Stimulated activated CD8-positive, alpha-beta memory T cell treated with anti-CD3 and anti-CD28 coated beads, Interleukin-15, amount 100 ng/mL, for 48 hours (primary cell): ENCODE data around the gene ECI1.
A peak's percentile ranks its signal among the peaks of the same experiment; 100 is the strongest.

Experiments used
- DNase-seq, 2 donors: peaks; one replicate each; pipeline ENCODE4 v3.0.0-alpha.2; 2020; ENCODE audit warnings: low read depth in 2 of 2

Gene ECI1

DNA sequence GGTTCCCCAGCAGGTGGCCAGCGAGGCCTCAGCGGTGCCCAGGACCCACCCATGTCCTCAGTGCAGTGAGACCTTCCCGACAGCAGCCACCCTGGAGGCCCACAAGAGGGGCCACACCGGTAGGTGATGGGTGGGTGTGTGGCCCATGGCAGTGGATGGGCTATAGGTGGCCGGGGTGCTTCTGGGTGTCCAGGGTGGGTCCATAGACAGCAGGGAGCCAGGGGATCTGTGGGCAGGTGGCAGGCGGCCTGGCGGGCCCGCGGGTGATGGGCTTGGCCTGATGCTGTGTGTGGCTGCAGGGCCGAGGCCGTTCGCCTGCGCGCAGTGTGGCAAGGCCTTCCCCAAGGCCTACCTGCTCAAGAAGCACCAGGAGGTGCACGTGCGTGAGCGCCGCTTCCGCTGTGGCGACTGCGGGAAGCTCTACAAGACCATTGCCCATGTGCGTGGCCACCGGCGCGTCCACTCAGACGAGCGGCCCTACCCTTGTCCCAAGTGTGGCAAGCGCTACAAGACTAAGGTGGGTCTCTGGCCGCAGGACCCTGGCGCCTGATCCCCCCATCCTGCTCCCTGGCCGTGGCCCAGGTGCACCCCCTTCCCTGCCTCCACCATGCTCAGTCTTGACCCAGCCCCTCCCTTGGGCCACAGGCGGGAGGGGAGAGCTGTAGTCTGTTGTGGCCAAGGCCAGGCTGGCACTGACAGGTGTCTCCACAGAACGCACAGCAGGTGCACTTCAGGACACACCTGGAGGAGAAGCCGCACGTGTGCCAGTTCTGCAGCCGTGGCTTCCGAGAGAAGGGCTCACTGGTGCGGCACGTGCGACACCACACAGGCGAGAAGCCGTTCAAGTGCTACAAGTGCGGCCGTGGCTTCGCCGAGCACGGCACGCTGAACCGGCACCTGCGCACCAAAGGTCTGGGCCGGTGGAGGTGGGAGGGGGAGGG, 17.2 kb downstream of the ECI1 start:
- no peak for DNase-seq

DNA sequence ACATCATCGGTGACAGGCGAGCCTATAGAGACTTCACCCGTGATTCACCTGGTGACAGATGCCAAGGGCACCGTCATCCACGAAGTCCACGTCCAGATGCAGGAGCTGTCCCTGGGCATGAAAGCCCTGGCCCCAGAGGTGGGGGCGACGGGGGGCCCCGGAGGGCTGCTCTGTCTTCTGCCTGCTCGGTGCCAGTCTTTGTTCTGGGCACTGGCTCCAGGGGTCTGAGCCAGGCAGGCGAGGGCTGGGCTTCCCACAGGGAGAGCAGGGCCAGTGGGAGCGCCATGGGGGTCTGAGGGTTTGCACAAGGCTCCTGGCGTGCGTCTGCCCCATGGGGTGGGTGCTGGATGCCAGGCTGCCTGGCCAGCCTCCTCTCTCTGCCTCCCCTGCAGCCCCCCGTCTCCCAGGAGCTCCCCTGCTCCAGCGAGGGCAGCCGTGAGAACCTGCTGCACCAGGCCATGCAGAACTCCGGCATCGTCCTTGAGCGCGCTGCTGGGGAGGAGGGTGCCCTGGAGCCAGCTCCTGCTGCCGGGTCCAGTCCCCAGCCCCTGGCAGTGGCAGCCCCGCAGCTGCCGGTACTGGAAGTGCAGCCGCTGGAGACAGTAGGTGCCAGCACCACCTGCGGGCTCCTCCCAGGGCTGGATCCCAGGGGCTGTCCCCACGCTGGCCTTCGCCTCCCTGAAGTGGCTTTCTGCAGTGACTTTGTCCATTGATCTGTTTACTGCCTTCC, 18.2 kb downstream of the ECI1 start:
- DNase-seq = no peak

DNA sequence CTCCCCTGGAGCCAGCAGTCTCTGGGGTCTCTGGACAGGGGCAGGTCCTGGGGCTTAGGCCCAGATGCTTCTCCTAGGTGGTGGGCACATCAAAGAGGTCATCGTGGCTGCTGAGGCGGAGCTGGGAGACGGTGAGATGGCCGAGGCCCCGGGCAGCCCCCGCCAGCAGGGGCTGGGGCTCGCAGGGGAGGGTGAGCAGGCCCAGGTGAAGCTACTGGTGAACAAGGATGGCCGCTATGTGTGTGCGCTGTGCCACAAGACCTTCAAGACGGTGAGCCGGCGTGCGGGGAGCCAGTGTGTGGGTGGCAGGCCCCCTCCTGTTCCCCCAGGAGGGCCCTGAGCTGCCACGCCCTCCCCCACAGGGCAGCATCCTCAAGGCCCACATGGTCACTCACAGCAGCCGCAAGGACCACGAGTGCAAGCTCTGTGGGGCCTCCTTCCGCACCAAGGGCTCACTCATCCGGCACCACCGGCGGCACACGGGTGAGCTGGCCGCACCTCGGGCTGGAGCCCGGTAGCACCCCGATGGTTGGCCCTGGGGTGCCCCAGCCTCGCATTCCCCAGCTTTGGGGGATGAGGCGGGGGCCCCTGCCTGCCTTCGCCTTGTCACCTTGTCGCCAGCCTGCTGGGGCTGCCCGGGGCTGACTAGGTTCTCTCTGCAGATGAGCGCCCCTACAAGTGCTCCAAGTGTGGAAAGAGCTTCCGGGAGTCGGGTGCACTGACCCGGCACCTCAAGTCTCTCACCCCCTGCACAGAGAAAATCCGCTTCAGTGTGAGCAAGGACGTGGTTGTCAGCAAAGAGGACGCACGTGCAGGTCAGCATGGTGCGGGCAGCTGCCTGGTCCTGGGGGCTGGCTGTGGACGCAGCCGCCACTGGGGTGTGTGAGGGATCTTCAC, 19.0 kb downstream of the ECI1 start:
- DNase-seq = no peak

DNA sequence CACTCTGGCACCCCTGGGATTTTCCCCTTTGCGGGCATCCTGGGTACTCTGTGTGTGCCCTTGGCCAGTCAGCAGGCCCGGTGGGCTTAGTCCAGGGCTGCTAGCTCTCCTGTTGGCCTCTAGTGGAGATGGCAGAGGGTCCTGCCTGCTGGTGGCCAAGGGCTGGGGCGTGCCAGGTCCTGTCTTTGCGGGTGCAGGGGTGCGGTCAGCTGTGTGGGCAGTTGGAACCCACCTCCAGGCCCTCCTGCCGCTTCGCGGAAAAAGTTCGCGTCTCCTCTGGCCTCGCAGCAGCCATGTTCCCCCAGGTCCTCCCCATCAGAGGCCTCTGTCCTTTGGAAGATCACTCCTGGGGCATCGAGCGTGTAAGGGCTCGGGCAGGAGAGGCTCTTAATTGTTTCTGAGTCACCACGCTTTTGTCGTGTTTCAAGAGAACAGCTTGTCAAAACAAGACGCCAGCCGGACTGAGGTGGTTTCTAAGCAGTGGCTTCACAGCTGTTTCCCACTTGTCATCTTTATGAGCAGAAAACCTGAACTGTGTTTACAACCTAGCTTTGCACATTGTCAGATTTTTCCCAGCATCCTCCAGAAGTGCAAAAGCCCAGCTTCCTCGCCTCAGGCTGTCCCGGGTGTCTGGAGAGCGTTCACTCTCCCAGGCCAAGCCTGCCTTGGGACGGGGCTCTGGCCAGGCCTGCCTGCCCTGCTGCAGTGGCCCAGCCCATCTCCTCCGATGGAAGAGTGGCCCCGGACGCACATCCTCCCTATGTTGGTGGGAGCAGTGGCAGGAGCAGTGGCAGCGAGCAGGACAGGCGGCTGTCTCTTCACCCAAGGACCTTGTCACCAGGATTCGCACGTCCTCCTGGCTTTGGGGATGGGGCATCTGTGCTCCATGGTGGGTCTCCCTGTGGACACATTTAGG, 20.1 kb downstream of the ECI1 start:
- no peak for DNase-seq

DNA sequence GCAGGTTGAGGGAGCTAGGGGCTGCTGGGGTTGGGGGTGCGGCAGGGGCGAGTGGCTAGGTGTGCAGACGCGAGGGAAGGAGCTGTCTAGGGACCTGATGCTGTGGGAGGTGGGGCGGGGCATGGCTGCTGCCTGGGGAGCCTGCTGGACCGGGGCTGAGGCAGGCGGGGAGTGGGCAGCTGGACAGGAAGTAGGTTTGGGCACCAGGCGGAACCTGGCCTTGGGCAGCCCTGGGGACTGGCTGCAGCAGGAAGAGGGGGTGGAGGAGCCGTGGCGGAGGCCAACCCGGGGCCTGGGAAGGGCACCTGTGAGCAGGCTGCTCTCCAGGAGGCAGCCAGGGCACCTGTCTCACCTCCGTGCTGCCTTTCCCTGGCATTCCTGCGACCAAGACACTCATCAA, 21.0 kb downstream of the ECI1 start:
- no peak for DNase-seq

DNA sequence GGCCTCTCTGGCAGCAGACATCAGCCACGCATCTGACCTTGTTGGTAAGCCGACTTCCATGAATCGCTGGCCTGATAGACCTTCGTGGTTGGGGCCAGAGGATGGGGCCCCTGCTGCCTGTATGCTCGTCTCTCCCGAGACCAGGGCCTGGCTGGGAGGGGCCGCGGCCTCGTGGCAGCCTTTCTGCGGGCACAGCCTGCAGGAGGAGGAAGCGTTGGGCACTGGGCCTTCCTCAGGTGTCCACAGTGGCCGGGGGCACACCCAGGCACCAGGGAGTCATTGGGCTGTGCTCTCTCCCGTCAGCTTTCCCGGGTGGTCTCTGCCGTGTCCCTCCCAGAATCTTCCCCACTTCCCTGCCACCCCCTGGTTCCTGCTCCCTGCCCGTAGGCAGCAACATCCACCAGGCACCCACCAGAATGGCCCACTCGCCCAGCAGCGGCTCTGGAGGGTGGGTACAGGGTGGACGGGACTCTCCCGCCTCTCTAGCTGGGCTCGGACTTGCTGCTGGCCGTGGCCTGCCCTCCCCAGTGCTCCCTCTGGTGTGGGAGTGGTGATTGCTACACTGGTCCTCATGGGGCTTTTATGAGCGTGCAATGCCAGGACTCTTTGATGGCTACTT, 21.6 kb downstream of the ECI1 start:
- no peak for DNase-seq

DNA sequence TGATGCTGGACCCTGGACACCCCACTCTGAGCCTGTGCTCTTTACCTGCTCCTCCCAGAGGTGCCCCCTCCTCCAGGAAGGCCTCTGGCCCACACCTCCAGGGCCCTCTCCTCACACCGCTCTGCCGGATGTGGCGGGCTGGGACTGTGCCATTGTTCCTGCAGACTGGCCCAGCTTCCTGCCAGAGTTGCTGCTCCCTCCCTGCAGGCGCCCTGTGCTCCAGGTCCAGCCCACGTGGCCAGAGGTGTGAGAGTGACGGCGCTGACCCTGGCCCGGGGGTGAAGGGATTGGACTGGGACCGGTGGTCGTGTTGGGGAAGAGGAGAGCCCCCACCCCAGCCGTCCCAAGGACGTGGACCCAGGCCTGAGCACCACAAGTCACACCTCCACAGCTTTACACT, 22.3 kb downstream of the ECI1 start:
- no peak for DNase-seq

DNA sequence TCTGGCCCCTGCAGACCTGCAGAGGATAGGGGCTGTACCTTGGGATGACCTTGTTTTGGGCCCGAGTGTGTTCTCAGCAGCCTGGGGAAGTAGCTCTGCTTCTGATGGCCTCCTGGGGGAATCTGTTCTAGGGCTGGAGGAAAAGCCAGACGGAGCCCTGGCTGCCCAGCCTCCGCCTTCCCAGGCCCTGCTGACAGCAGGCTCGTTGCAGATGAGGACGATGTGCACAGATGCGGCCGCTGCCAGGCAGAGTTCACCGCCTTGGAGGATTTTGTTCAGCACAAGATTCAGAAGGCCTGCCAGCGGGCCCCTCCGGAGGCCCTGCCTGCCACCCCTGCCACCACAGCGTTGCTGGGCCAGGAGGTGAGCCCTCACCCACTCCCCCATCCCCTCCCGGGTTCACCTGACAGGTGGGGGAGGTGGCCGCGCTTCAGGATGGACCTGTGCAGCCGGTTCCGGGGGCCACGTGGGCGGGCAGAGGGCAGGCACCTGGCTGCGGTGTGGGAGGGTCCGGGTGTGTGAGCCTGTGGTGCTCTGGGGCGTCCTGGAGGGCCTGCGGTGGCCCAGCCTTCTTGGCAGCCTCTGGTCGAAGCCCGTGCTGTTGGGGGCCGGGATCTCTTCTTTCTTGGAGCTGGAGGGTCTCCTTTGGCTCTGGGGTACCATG, 23.1 kb downstream of the ECI1 start:
- no peak for DNase-seq

DNA sequence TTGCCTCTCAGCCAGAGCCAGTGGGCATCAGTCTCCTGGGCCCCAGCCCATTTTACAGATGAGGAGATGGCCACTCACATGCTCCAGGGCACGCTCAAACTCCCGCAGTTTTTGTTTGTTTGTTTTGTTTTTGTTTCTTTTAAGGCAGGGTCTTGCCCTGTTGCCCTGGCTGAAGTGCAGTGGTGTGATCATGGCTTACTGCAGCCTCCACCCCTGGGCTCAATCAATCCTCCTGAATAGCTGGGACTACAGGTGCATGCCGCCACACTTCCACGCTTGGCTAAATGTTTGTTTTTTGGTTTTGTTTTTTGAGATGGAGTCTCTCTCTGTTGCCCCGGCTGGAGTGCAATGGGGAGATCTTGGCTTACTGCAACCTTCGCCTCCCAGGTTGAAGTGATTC, 24.5 kb downstream of the ECI1 start:
- no peak for DNase-seq

DNA sequence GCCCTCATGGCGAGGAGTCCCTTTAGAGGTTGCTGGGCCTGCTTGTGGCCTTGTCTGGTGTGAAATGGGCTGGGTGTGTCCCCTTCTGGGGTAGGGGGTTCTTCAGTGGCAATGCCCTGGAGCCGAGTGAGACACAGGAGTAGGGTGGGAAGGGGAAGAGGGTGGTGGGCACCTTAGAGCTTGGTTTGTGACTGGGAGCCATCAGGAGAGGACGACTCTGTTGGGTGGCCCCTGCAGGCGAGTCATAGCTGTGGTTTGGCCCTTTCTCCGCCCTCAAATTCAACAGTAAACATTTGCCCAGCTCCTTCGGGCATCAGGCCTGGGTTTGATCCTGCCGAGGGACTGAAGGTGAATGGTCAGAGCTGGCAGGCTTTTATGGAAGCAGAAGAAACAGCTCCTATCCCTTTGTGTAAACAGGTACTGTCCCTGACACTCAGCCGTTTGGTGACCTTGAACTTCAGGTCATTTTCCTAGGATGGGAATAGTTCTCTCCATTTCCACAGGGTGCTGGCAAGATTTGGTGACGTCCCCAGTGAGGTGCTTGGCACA, 25.1 kb downstream of the ECI1 start:
- no peak for DNase-seq

DNA sequence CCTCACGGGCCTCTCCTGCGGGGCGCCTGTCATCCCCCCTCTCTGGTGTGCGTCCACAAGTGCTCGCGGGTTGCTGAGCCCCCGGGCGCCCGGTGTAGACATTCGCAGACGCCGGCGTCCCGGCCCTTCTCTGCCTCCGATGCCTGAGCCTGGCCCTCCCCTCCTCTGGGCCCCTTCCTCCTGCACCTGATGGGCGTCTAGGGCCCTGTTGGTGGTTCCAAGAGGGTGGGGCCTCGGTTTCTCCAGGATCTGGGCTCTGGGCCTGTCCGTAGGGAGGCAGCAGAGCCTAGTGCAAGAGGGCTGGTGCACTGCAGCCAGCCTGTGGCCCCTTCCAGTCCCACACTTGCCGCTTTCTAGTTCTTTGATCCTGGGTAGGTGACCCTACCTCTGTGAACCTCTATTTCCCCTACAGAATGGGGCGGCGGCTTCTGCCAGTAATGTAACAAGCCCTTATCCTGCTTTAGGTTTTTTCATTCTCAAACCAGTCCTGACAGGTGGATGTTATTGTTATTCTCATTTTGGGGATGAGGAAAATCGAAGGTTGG, 27.4 kb downstream of the ECI1 start:
- DNase-seq = no peak

DNA sequence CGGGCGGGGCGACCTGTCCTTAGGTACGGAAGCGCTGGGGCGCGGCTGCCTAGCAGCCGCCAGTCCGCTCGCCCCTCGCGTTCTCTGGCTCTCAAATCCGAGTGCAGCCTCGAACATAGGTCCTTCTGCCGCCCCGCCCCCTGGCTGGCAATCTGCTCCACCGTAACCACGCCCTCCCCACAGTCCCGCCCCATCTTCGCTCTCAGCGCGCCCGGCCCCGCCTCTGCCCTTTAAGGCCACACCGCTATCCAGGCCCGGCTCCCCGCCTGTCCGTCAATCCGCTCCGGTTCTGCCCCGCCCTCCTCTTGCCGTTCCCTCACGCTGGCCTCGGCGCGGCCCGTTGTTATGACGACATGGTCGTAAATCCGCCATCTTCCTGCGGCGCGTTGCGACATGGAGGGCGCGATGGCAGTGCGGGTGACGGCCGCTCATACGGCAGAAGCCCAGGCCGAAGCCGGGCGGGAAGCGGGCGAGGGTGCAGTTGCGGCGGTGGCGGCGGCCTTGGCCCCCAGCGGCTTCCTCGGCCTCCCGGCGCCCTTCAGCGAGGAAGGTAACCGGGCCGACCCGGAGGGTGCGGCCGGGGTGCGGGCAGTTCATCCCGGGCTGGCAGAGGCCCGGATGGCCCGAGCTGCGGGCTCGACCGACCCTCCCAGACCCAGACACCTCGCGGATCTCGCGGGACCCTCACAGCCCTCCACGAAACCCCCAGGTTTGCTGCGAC, 28.0 kb downstream of the ECI1 start, which contains the start of gene E4F1:
Gene E4F1 (plus strand): TSS at position 371 of the 721 bp plus-strand sequence. CDS start 23 bp downstream, at position 394.
- peak; percentile 100 for DNase-seq

DNA sequence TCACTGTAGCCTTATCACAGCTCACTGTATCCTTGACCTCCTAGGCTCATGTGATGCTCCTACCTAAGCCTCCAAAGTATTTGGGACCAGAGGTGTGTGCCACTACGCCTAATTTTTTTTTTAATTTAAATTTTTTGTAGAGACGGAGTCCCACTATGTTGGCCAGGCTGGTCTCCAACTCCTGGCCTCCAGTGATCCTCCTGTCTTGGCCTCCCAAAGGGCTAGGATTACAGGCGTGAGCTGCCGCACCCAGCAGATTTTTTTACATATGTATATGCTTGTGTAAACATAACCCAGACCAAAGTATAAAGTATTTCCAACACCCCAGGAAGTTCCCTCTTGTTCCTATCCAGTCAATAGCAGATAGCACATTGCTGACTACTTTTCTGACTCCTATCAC, 35.1 kb downstream of the ECI1 start:
- no peak for DNase-seq

DNA sequence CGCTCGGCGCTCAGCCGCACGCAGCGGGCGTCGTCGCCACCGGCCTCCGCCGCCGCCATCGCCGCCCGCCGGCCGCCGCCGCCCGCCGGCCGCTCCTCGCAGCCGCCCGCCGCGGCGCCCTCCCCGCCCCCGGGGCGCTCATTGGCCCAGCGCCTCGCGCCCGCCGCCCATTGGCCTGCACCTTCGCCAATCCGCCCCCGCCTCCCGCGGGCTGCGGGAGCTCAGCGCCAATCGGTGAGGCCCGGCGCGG, 36.7 kb downstream of the ECI1 start, which contains the start of gene PGP:
Gene PGP (minus strand): TSS at position 122 of the 250 bp plus-strand sequence. CDS start 63 bp downstream, at position 59.
- no peak for DNase-seq

DNA sequence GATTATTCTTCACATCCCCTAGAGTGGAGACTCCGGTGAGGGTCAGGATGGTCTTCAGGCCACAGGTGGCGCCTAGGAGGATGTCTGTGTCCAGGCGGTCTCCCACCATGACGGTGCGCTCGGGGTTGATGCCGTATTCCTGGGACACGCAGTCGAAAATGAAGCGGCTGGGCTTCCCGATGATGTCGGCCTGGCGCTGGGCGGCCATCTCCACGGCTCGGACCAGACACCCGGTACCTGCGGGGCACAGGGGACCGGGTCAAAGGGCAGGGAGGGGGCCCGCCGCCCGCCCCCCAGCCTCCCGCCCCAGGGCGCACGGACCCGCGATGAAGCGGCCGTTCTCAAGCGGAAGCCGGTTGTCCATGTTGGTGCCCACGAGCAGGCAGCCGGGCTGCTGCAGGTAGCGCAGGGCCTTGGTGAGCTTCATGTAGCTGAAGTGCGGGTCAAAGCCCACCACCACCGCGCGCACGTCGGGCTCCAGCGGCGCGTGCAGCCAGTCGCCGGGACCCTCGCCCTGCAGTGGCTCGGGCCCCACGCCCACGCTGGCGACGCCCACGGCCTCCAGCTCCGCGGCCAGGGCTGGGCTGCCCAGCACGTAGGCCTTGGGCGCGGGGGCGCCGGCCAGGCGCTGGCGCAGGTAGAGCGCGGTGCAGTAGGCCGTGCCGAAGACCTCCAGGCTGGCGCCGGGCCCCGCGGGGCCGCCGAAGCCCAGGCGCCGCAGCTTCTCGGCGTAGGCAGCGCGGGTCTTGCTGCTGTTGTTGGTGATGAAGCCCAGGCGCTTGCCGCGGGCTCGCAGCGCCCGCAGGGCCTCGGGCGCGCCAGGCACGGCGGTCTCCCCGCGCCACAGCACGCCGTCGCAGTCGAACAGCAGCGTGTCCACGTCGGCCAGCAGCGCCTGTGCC, 37.3 kb downstream of the ECI1 start:
- DNase-seq = no peak

DNA sequence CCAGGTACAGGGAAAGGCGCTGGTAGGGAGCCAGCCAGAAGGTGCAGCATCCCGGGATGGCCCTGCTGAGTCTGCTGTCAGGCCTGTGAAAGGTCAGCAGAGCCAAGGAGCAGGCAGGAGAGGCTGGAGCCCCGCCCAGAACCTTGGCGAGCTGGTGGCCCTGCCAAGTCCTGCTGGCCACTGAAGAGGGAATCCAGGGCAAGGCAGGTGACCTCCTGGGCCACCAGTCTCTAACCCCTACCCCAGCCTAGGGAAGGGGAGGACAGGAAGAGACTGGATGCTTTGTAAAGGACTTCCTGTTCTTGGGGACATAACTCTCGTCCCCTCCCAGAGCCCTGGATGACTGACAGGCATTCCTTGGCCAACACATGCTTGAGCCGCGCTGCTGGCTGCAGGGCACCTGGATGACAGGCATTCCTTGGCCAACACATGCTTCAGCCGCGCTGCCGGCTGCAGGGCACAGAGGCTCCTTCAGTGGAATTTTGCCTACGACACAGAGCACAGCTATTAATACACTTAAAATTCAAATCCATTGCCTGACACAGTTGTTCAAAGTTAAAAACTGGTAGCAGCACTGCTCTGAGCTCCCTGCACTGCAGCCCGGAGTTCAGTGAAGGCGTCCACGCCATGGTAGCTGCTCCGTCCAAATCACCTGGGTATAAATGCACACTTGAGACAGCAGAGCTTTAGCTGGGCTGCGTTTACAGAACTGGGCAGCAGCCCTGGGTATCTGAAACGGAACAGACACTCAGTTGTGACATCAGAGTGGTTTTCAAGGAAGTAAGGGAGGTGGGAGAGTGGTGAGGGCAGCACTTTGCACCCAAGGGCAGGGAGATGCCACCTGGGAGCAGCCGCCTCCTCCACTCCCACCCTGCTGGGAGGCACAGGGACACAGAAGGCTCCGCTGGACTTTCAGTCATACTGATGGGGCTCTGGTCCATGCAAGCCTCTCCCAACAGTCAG, 38.7 kb downstream of the ECI1 start:
- no peak for DNase-seq
